HG02798 (cell line): ENCODE measurements around the gene KCND1.
A peak's percentile ranks its signal among the peaks of the same experiment; 100 is the strongest.
"Not testable (repeated sequence)": the region's sequence is repeated elsewhere in the genome, so short reads cannot be mapped to it uniquely, and the experiment has no call there.

Experiments
- ATAC-seq: cut with Tn5 transposase; IDR thresholded peaks from one replicate; pipeline ENCODE4 v1.9.1; 2021; ENCODE audit warnings: mild to moderate bottlenecking; ENCODE audit not compliant: unreplicated experiment, poor library complexity

The KCND1 gene

DNA sequence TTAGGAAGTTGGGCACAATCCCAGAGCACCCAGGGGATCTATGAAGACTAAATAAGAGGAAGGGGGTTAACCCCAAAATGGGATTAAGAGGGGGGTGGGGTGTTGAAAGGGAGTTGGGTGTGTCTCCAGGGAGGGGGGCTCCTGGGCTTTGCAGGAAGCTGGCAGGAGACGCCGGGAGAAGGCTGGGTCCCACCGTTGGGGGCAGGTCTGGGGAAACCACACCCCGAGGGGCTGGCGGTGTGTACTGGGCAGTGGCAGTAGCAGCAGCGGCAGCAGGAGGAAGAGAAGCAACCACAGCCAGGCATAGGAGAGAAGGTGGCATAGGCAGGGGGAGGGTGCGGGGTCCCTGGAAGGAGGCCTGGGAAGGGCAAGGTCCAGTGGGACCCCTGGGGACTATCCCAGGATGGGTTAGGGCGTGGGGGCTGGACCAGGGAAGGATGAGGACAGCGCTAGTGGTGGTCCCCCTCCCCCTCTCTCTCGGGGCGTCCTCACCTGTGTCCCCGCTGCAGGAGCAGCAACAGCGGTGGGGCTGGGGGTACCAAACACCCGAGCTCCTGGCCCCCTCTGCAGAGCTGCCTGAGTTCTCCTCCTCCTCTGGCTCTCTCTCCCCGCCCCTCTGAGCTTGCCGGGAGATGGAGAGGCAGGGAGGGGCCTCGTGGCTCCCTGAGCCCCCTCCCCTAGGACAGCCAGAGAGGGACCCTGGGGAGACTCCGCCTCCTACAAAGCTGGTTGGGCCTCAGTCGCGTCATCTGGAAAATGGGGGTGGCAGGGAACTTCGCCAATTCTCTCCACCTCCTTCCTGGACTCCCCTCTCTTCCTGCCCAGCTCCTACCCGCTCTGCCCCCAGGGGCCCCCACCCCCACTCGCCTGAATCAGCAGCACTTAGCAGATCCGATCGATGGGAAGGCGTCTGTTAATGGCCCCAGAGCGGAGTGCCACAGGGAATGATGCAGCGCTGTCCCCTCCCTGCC lies at the start of gene KCND1:
Gene KCND1 (minus strand): TSS at position 596 of the 971 bp plus-strand sequence. CDS start 1,573 bp downstream, outside the sequence.
- ATAC-seq = no peak

DNA sequence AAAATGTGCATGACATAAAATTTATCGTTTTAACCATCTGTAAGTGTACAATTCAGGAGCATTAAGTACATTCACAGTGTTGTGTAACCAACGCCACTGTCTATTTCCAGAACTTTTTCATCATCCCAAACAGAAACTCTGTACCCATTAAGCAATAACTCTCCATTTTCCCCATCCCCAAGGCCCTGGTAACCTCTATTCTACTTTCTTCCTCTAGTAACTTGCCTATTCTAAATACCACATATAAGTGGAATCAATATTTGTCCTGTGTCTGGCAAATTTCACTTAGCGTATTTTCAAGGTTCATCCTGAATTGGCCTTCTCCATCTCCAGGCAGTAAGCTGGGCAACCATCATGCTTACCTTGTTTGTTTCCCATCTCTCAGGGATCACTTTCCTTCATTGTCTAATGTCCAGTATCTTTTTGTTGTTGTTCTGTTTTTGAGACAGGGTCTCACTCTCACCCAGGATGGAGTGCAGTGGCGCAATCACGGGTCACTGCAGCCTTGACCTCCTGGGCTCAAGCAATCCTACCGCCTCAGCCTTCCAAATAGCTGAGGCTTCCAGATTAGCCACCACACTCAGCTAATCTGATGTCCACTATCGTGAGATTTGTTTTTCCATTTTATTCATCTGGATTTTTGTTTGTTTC lies 48.1 kb upstream of the KCND1 start:
- no peak for ATAC-seq

DNA sequence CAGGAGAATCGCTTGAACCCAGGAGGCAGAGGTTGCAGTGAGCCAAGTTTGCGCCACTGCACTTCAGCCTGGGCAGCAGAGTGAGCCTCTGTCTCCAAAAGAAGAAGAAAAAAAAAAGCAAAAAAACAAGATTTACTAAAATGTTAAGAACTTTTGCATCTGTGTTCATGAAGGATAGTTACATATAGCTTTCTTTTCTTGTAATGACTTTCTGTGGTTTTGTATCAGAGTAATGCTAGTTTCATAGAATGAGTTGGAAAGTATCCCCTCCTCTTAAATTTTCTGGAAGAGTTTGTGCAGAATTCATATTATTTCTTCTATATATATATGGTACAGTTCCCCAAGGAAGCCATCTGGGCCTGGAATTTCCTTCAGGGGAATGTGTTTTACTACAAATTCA lies 47.4 kb upstream of the KCND1 start:
- ATAC-seq = no peak

DNA sequence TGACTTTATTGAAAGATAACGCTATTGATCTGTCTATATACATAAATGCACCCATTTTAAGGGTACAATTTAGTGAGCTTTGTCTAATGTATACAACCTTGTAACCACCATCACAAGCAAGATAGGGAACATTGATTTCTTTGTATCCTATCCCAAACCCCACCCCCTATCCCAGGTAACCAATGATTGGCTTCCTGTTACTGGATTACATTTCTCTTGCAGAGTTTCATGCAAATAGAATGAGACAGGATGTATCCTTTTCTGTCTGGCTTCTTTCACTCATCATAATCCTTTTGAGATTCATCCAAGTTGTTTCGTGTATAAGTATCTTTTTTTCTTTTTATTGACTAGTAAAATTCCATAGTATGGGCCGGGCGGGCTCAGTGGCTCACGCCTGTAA lies 32.1 kb upstream of the KCND1 start:
- ATAC-seq = no peak

DNA sequence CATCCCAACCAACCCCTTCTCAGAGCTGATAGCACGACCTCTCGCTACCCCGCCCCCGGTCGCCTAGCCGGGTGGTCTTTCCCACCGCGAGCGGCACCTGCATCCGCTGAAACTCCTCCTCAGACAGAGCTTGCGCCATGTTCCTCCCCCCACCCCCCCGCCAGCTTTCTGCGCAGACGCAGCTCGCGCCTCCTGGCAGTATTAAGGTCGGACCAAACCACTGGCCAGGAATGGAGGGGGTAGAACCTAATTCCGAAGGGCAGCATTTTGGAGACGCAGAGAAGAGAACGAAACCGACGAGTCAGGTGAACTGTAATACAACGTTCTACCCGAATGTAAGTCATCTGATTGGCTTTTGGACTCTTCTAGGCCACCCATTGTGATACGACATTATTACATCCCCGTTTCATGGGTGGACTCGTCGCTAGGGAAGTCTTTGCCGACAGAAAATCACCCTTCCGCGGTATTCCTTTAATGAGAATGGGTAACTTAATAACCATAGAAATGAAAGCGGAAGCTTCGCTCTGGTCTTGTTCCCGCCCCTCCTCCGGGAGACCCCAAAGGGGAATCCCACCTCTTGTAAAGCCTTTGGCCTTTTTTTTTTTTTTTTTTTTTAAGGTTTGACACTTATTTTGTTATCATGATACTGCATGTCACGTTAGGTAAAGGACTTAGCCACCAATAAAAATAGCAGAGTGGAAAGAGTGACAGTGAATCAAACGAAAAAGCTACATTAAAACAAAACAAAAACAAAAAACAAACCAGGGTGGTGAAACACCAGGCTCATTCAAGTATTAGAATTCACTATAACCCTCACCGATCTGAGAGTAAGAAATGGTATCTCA lies 30.7 kb upstream of the KCND1 start, which contains the start of gene GRIPAP1:
Gene GRIPAP1 (minus strand): TSS at position 174 of the 845 bp plus-strand sequence. CDS start 35 bp downstream, at position 139.
- peak; percentile 86 for ATAC-seq

DNA sequence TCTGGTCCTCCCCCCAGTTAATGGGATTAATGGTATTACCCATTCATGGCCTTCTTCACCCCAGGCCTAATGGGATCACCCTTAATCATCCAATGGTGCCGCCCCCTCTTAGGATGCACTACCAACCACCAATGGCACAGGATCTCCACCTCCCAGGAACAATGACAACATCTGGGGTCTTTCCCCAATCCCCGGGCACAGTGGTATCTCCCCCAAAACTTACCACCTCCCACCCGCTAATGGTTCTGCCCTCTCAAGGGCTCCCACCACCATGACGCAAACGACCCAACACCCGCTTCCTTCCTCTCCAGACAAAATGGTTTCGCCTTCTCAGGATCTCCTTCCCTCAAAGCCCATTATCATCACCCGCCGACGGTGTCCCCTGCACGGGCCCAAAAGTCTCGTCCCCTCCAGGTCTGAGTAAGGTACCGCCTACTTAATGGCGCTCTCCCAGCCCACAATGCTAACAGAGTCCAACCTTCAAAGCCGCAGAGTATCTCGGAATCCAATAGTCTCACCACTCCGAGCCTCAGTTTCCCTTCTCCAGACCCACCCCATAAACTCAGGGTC lies 30.0 kb upstream of the KCND1 start:
- ATAC-seq = peak; percentile 35

DNA sequence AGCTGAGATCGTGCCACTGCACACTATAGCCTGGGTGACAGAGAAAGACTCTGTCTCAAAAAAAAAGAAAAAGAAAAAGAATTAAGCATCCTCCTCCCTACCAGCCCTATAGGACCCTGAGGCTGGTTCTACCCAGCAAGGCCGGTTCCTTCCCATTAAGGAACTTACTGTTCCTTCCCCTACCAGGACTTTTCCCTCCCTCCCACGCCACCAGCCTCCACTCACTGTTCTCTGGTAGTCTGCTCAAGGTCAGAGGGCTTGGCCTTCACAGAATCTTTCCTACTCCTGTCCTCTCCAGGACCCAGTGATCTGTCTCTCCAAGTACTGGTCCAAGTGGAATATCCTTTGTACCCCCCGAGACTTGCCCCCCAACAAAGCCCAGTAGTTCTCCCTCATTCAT lies 29.0 kb upstream of the KCND1 start:
- ATAC-seq = no peak

DNA sequence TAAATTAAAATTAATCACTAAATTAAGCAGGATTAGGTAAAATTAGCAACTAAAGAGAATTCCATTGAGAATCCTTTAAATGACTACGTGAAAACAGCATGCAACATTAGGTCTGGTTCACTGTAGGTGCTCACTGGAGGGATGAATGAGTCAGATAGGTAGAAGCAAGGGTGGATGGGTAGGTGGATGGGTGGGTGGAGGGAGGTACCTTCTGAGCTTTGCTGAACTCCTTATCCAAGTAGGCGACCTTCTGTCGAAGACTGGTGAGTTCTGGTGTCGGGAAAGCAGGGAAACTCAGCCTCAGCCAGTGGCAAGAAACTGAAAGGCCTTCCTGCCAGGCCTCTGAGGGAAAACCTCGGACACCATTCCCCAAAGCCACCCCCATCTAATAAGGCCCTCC lies 27.4 kb upstream of the KCND1 start:
- ATAC-seq = no peak

DNA sequence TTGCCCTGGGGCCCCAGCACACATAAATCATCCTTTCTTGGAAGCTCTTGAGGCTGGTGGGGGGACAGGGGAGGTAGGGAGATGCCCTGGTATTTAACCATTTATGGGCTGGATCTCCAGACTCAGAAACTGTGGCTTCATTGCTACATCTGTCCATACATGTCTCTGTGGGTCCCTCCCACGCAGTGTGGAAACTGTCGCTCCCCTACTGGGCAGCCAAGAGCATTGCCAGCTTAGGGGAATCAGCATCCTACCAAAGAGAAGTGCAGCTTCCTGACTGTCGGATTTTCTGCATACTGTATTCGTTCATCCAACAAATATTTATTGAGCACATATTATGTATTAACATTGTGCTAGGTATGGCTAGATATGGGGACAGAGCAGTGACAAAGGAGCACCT lies 26.7 kb upstream of the KCND1 start:
- ATAC-seq = no peak

DNA sequence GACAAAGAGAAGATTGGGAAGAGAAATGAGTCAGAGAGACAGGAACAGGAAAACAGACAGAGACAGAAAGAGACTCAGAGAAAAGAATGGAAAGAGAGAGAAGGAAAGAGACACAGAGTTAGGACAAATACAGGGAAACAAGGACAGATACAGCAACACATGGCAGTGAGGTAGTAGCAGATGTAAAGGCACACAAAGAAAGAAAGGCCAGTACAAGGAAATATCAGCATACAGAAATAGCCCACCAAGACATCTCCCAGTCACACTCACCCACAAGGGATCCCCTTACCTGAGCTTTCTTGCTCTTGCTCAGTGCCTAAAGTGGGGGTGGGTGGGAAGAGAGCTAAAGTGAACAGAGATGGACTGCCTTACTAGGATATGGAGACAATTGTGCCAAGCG lies 26.2 kb upstream of the KCND1 start:
- ATAC-seq = no peak

DNA sequence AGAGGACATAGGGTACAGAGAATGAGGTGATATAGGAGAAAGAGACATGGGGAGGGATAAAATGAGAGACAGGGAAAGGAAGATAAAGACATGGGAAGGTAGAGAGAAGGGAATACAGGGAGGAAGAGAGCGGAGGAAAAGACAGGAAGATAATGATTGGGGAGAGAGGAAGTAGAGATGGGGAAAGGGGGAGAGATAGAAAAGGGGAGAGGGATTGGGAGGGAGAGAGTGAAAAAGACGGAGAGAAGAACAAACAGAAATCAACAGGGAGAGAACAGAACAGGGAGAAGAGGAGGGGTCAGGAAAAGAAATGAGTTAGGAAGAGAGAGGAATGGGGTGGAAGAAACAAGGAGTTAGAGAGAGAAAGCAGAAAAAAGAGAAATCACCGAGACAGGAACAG lies 25.8 kb upstream of the KCND1 start:
- no peak for ATAC-seq

DNA sequence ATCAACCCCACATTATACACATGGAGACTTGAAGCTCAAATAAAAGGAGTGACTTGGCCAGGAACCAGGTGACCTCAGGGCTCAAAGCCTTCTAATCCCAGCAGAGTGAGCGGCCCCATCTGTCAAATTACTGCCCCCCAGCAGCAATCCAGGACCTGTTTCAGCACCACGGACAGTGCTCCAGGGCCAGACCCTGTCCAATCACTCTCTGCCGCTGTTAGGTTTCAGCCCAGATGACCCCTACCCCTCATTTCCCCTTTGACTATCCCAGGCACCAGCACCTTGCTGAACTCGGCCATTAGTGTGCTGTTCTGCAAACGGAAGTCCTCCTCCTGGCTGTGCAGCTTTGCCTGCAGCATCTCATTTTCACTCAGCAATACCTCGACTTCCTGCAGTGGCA lies 25.3 kb upstream of the KCND1 start:
- no peak for ATAC-seq

DNA sequence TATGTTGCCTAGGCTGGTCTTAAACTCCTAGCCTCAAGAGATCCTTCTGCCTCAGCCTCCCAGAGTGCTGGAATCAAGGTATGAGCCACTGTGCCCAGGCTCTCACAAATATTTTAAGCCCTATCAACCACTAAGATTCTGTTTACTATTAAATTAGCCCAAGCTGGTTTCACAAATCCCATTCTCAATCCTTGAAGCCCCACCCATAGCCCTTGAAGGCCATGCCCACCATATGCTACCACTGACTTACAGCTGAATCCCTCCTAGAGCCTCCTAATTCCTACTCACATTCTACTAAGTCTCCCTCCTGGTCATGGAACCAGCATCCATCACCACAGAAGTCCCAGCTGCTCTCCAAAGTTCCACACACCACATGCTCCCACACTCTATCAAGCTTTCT lies 20.7 kb upstream of the KCND1 start:
- ATAC-seq = no peak

DNA sequence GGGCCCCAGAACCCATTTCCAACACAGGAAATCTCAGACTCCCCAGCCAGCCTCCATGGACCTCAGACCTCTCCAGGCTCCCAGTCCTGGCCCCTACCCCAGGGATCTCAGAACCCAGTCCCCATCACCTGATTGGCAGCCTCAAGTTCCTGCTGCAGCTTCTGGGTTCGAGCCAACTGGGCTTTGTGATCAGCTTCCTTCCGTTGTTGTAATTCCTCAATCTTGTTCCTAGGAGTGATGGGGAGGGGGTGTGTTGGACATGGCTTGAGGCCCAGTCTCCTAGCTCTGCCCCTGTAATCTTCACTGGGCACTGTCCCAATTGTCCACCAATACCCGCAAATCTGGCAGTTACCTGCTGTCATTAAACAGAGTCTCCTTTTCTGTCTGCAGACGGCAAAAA lies 17.8 kb upstream of the KCND1 start:
- ATAC-seq = no peak

DNA sequence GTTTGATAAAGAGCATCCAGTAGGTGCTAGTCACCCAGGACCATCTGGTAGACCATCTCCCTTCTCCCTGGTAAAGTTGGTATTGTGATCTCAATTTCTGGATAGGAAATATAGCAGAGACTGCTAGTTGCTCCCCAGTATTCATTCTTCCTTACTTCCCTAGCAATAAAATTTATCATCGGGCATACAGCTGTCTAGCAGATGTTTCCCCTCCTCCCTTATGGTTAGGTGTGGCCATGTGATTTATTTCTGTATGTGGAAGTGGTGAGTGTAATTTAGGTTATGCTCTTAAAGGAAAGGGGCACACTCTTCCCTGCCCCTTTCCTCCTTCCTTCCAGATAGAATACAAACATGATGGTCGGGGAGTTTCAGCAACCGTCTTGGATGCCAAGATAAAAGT lies 12.3 kb upstream of the KCND1 start:
- ATAC-seq = no peak

DNA sequence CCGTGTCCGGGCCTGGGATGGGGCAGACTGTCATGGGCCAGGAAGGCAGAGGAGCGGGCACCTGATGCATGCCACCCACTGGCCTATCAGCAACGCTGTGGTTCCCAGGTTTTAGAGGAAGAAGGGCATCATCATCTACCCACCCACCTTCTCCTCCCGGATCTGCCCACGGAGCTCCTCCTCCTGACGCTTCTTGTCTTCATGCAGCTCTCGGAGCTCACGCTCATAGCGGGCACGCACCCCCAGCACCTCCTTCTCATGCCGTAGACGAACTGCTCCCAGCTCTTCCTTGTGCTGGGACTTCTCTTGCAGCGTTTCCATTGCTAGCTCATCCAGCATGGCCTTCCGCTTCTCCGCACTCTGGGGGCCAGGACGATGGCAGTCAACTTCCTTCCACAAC lies 11.4 kb upstream of the KCND1 start:
- no peak for ATAC-seq

DNA sequence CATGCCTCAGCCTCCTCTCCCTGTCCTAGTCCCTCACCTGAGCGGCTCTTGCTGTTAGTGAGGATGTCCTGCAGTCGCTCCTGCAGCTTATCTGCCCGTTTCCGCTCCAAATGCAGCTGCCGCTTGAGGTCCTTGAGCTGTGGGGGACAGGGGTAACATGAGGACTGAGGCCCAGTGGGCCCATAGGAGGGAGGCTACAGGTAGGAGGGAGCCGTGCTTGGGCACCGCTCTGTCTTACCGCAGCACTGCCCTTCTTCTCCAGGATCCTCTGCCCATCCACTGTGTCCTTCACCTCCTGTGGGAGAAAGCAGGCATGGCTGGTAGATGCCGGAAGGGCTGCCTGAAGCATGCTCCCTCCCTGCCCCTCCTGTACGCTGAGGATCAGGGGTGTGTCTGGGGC lies 9.5 kb upstream of the KCND1 start:
- no peak for ATAC-seq

DNA sequence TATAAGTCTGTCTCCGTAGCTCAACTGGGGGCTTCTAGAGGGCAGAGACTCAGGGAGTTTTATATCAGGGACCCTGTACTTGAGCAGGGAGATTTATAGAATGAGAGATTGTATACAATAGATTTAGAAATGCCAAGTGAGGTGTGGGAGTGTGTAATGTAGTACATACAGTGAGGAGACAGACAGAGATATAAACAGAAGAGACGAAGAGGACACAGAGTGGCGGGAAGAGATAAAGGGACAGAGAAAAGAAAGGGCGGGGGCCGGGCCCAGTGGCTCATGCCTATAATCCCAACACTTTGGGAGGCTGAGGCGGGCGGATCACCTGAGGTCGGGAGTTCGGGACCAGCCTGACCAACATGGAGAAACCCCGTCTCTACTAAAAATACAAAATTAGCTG lies 8.7 kb upstream of the KCND1 start:
- not testable (repeated sequence) for ATAC-seq

DNA sequence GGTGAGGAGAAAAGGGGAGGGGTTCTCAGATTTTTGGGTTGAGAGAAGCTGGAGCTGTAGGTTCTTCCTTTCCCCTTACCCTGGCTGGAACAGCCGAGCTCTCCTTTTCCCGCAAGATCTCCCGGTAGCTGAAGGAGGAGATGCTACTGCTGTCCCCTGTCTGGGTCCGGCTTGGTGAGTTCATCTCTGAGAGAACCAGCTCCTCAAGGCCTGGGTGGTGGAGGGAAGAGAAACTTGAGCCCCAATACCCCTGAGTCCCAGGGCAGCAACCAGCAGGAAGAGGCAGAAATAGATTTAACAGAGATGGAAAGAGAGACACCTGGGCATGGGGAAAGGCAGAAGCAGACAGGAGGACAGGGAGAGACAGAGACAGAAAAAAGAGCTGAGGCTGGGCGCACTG lies 6.6 kb upstream of the KCND1 start:
- no peak for ATAC-seq

DNA sequence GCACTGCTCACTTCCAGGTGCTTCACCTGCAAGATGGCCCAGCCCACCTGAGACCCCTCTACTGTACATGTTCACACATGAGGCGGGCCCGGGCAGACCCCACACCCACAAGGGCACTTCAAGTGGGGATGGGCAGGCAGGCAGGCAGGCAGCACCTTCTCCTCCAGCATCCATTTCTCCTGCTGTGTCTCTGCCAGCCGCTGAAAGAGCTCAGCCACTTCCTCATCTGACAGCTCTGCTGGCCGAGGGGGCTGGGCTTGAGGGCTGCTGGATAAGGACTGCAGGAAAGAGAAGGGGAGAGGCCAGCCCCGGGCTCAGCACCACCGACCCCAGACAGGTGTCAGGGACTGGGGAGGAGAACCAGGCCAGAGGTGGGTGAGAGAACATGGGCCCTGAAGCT lies 4.4 kb upstream of the KCND1 start:
- no peak for ATAC-seq
